Activated CD8-positive, alpha-beta T cell treated with anti-CD3 and anti-CD28 coated beads for 36 hours (primary cell): ENCODE data around the gene NID1. TPM values are rescaled to one million over a fixed set of nuclear protein-coding genes. Genes with fewer than 3 reads are reported as not detected.

Experiments
- ATAC-seq: fragments of 200-7000 bp; cut with Tn5 transposase; one replicate; pipeline ENCODE4 v1.10.0; 2021; ENCODE audit warnings: mild to moderate bottlenecking, moderate library complexity
- CTCF ChIA-PET: fragments of 350-600 bp; sonication (Branson Sonifier 250); formaldehyde crosslinking; loops from one replicate; lab custom pipeline; 2021; ENCODE audit warnings: antibody characterized with exemption; lab: Charles Lee
- POLR2A ChIA-PET: fragments of 350-600 bp; sonication (Branson Sonifier 250); formaldehyde crosslinking; loops from one replicate; lab custom pipeline; 2021; ENCODE audit warnings: antibody characterized with exemption; lab: Charles Lee
- DNase-seq: peaks from one replicate; pipeline ENCODE4 v3.0.0-alpha.2; 2020
- H3K27ac Mint-ChIP-seq: one replicate; pipeline ENCODE4 v1.8.0; 2021; ENCODE audit warnings: mild to moderate bottlenecking, mixed read lengths
- H3K27me3 Mint-ChIP-seq: one replicate; pipeline ENCODE4 v1.8.0; 2021; ENCODE audit warnings: mixed read lengths
- H3K36me3 Mint-ChIP-seq: one replicate; pipeline ENCODE4 v1.8.0; 2021; ENCODE audit warnings: low read depth, mixed read lengths
- H3K4me1 Mint-ChIP-seq: one replicate; pipeline ENCODE4 v1.8.0; 2021; ENCODE audit warnings: low read depth, mixed read lengths
- H3K4me3 Mint-ChIP-seq: one replicate; pipeline ENCODE4 v1.8.0; 2021; ENCODE audit warnings: mild to moderate bottlenecking, moderate library complexity, mixed read lengths
- H3K9me3 Mint-ChIP-seq: one replicate; pipeline ENCODE4 v1.8.0; 2021; ENCODE audit warnings: mixed read lengths
- intact Hi-C: fragments of 100-400 bp; cut with micrococcal nuclease; formaldehyde crosslinking; loops from one replicate; pipeline ENCODE4 v1.10.0; 2022
- total RNA-seq, 2 experiments: library from RNA; stranded (reverse); gene quantifications; one replicate each; pipeline ENCODE4 v1.2.3, GENCODE V29; 2021
- TF ChIP-seq, protein P1 (sequence below): fragments of 200-600 bp; IDR thresholded peaks from one replicate; pipeline ENCODE4 v1.8.0; 2022; ENCODE audit warnings: antibody characterized with exemption, mild to moderate bottlenecking

Gene NID1
- total RNA-seq, 2 experiments from 2014 or later, result 0.04 to 0.07 TPM

DNA sequence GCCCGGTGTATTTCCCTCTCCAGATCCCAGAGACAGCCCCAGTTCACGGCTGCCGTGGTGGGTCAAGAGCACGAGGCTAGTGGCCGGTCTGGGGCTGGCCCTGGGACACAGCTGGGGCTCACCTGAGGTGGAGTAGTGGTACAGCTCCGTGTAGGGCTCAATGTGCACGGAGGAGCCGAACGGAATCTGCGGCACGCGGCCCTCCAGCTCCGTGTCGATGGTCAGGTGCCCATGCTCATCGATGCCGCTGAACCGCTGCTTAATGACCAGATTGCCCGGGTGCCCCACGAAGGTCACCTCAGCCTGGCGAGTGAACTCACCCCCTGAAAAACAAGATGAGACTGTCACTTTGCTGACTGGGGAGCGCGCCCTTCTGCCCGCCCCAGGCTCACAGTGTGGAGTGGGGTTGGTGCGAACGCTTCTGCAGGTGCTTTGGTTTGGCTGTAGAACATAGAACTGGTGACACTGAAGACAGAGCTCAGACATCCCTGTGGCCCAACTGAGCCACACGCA, 35.4 kb downstream of the NID1 start:
- TF ChIP-seq, protein P1, sequence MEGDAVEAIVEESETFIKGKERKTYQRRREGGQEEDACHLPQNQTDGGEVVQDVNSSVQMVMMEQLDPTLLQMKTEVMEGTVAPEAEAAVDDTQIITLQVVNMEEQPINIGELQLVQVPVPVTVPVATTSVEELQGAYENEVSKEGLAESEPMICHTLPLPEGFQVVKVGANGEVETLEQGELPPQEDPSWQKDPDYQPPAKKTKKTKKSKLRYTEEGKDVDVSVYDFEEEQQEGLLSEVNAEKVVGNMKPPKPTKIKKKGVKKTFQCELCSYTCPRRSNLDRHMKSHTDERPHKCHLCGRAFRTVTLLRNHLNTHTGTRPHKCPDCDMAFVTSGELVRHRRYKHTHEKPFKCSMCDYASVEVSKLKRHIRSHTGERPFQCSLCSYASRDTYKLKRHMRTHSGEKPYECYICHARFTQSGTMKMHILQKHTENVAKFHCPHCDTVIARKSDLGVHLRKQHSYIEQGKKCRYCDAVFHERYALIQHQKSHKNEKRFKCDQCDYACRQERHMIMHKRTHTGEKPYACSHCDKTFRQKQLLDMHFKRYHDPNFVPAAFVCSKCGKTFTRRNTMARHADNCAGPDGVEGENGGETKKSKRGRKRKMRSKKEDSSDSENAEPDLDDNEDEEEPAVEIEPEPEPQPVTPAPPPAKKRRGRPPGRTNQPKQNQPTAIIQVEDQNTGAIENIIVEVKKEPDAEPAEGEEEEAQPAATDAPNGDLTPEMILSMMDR, result no peak
- intact Hi-C loops, result no loop called here
- ChIA-PET POLR2A (interaction anchor here (0.7 kb wide), 1 partner anchor 8 kb away, joined by 3 read pairs; no protein-coding TSS in a partner anchor), CTCF (no interaction called here)
- H3K36me3 Mint-ChIP-seq, result no peaks in the 10 kb centered on the region
- H3K27me3 Mint-ChIP-seq, result no peaks in the 10 kb centered on the region
- no peaks in the 10 kb centered on the region for H3K9me3 Mint-ChIP-seq
- no peak overlapping the region for H3K4me3 Mint-ChIP-seq
- ATAC-seq (no peak), DNase-seq (no peak)
- no peak overlapping the region for H3K27ac Mint-ChIP-seq
- H3K4me1 Mint-ChIP-seq, result peaks cover 13% of the 10 kb centered on the region

DNA sequence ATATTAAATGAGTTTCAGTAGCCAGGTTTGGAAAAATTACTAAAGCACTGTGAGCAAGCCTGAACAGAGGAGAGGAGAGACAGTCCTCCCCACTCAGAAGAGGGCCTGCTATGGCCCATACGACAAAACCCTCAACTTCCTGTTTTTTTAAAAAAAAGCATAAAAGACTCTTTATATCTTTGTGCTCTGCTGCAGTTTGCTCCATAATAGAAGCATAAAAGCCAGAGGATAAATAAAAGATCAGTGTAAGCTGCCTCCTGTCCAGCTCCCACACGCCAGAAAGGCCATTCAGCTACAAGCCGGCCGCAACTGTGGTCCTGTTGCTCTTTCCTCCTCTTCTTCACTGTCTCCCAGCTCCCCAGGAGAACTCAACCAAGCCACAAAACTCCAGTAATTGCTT, 37.8 kb downstream of the NID1 start:
- Mint-ChIP-seq H3K27me3 (no peaks in the 10 kb centered on the region), H3K9me3 (no peaks in the 10 kb centered on the region), H3K36me3 (no peaks in the 10 kb centered on the region), H3K4me3 (no peak overlapping the region), H3K27ac (no peak overlapping the region), H3K4me1 (peaks cover 13% of the 10 kb centered on the region)
- CTCF ChIA-PET, result no interaction called here
- DNase-seq, result no peak
- ATAC-seq, result no peak
- TF ChIP-seq, protein P1, result no peak
- intact Hi-C loops, result no loop called here
- POLR2A ChIA-PET, result interaction anchor here (0.6 kb wide), 1 partner anchor 94 kb away, joined by 3 read pairs; no protein-coding TSS in a partner anchor

DNA sequence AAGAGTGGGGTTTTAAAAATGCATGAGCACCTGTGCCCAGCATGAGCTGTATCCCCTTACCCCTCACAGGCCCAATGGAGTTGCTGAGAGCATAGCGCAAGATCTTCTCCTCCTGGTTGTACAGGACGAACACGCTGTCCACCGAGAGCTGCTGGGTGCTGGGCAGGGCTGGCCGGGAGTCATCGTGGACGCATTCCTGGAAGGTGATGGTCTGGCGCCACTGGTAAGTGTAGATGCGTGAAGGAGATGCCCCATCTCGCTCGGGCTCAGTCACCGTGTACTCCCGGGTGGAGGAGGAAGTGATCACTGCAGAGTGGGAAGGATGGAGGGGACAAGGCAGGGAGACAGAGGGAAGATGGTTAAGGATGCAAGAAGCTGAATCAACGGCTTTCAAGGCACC, 39.1 kb downstream of the NID1 start:
- Mint-ChIP-seq H3K27ac (no peak overlapping the region), H3K4me3 (no peak overlapping the region), H3K27me3 (no peaks in the 10 kb centered on the region), H3K36me3 (no peaks in the 10 kb centered on the region), H3K4me1 (peaks cover 13% of the 10 kb centered on the region), H3K9me3 (no peaks in the 10 kb centered on the region)
- ChIA-PET CTCF (no interaction called here), POLR2A (no interaction called here)
- DNase-seq (no peak), ATAC-seq (no peak)
- intact Hi-C loops, result no loop called here
- TF ChIP-seq, protein P1, result no peak

DNA sequence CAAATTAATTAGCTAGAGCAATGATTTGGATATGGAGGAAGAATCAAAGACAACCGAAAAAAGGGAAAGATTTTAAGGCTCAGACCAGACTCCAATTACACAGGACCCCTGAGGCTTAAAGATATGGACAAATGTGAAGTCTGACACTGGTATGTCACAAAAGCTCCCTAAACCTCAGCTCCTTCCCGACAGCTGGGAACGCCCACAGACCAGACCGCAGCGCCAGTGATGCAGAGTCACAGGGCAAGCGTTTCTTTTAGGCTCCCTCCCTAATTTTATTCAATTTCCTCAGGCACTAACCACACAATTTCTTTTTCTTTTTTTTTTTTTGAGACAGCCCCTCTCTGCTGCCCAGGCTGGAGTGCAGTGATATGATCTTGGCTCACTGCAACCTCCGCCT, 40.2 kb downstream of the NID1 start:
- TF ChIP-seq, protein P1, result no peak
- Mint-ChIP-seq H3K9me3 (no peaks in the 10 kb centered on the region), H3K4me1 (peaks cover 13% of the 10 kb centered on the region), H3K36me3 (no peaks in the 10 kb centered on the region), H3K4me3 (no peak overlapping the region), H3K27me3 (no peaks in the 10 kb centered on the region), H3K27ac (no peak overlapping the region)
- intact Hi-C loops, result no loop called here
- no peak for DNase-seq
- ChIA-PET CTCF (no interaction called here), POLR2A (no interaction called here)
- no peak for ATAC-seq

DNA sequence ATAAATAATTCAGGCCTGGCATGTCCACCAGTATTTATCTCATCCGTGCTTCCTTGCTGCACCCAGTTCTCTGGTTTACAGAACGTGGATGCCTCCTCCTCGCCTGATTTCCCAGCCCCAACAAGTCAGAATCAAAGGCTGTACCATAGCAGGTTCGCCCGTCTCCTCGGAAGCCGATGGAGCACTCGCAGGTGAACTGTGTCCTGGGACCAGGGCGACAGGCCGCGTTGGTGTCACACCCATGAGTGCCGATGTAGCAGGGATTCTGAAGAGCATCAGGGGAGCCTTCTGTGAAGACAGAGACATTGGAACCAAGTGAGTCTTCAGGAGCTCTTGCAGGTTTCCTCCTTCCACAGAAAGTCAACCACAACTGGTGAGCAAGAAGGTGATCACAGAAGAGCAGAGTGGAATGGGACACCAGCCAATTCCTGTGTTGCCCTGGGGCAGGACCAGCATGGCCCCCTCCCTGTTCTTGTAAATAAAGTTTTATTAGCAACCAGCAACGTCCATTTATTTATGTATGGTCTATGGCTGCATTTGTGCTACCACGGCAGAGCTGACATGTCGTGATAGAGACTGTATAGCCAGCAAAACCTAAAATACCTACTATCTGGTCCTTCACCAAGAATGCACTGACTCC, 40.8 kb downstream of the NID1 start:
- H3K4me3 Mint-ChIP-seq, result no peak overlapping the region
- H3K27me3 Mint-ChIP-seq, result no peaks in the 10 kb centered on the region
- ATAC-seq (no peak), DNase-seq (no peak)
- intact Hi-C loops, result no loop called here
- no peaks in the 10 kb centered on the region for H3K9me3 Mint-ChIP-seq
- no peaks in the 10 kb centered on the region for H3K36me3 Mint-ChIP-seq
- TF ChIP-seq, protein P1, result no peak
- H3K4me1 Mint-ChIP-seq, result peaks cover 13% of the 10 kb centered on the region
- H3K27ac Mint-ChIP-seq, result no peak overlapping the region
- POLR2A ChIA-PET, result no interaction called here
- CTCF ChIA-PET, result no interaction called here
